Adrenal gland (tissue), 12 donors: ENCODE data around the gene TACC2. TPM values are rescaled to one million over a fixed set of nuclear protein-coding genes. Genes with fewer than 3 reads are reported as not detected.

ENCODE experiments used
- DNase-seq, 7 donors: peaks; one replicate each; pipeline ENCODE4 v3.0.0-alpha.2; 2019 to 2020
- H3K27ac ChIP-seq, 5 donors: fragments of 200-600 bp; sonication (generic) in 4 of 5; 1 replicate in 3 of 5; 2 replicates in 2 of 5; pipeline versions ENCODE4 v1.5.1 to v1.8.0; 2016 to 2020; ENCODE audit warnings: mild to moderate bottlenecking in 1 of 5
- H3K27me3 ChIP-seq: fragments of 200-600 bp; 2 replicates; pipeline ENCODE4 v1.8.0; 2021
- H3K36me3 ChIP-seq, 2 donors: fragments of 200-600 bp; replicated peaks in 1 of 2; 1 replicate in 1 of 2; 2 replicates in 1 of 2; pipeline versions ENCODE4 v1.5.1 to v1.8.0; 2018 to 2022
- H3K4me1 ChIP-seq, 2 donors: fragments of 200-600 bp; replicated peaks in 1 of 2; 1 replicate in 1 of 2; 2 replicates in 1 of 2; pipeline versions ENCODE4 v1.5.1 to v1.8.0; 2018 to 2021
- H3K4me3 ChIP-seq, 4 donors: fragments of 200-600 bp; sonication (generic) in 3 of 4; one replicate each; pipeline ENCODE4 v1.5.1; 2016 to 2018
- H3K9me3 ChIP-seq, 3 donors: fragments of 200-600 bp; sonication (generic) in 1 of 3; replicated peaks in 1 of 3; 1 replicate in 2 of 3; 2 replicates in 1 of 3; pipeline versions ENCODE4 v1.5.1 to v1.8.0; 2016 to 2021
- CTCF ChIP-seq, 6 experiments: fragments of 450-650 bp in 4 of 6; fragments of 200-600 bp in 2 of 6; sonication (generic) in 1 of 6; IDR thresholded peaks; 1 replicate in 5 of 6; 2 replicates in 1 of 6; pipeline versions ENCODE4 v1.5.1 to v1.8.0; 2016 to 2021; ENCODE audit warnings: antibody characterized with exemption in 6 of 6, mild to moderate bottlenecking in 2 of 6, moderate library complexity in 1 of 6
- POLR2A ChIP-seq, 2 donors: fragments of 450-650 bp; IDR thresholded peaks; one replicate each; pipeline ENCODE4 v1.6.1; 2017; ENCODE audit warnings: antibody characterized with exemption in 2 of 2, mild to moderate bottlenecking in 2 of 2, moderate library complexity in 1 of 2
- WGBS, 4 donors: extraction: QIAGEN DNeasy Blood & Tissue Kit in 2 of 4; methylation state at CpG; one replicate each; pipeline versions ENCODE4 v1.1.5 to v1.1.7; 2013 to 2017; 5-methylcytosine and 5-hydroxymethylcytosine counted together
- intact Hi-C, 2 donors: fragments of 100-400 bp; cut with DNase I; formaldehyde crosslinking; loops; one replicate each; pipeline versions ENCODE4 v1.14.1 to v1.15.0; 2022 to 2023
- polyA plus RNA-seq, 3 donors: library from polyadenylated mRNA; stranded (reverse); fragments of 200-250 nt in 2 of 3; fragments of 350-450 nt in 1 of 3; fragmentation: Illumina TruSeq in 1 of 3; extraction: RNeasy Lipid Tissue Mini Kit (QIAGEN cat#74804) in 1 of 3; gene quantifications; one replicate each; pipeline ENCODE4 v1.2.3, GENCODE V29; 2013 to 2014
- total RNA-seq, 9 donors: library from RNA; depleted of rRNA in 4 of 9; stranded (reverse); fragments of >200 nt in 4 of 9; fragments of 120-200 nt in 1 of 9; fragmentation: NEBNext Ultra II Directional in 1 of 9; extraction: Animal tissue kit (Norgen Biotek cat#: 25700) in 1 of 9; gene quantifications; one replicate each; pipeline versions ENCODE4 v1.1.0 to v1.2.4, GENCODE V29; 2013 to 2023
- donor health status: healthy with polysubstance abuse.
- donor health status: Bipolar disorder and iron deficiency.
- donor health status: DM: yes; HTN: yes; CAD: no.
- donor health status: DM: no; HTN: no; CAD: no.
- donor health status: DM: no; HTN: no; CAD: no.
- donor health status: DM: yes; HTN: yes; CAD: no.

The TACC2 gene
- total and polyA plus RNA-seq, 12 donors, result 11.3 to 45.7 (median 26.3) TPM

GRCh38 chr10:122077311-122077875 is 88.4 kb downstream of the TACC2 start:
- H3K4me3 ChIP-seq, result no peak overlapping the region
- no peaks in the 10 kb centered on the region for H3K36me3 ChIP-seq
- no peaks in the 10 kb centered on the region for H3K9me3 ChIP-seq
- H3K4me1 ChIP-seq, result no peaks in the 10 kb centered on the region
- intact Hi-C loops, result no loop called here
- H3K27me3 ChIP-seq, result no peaks in the 10 kb centered on the region
- no peak for DNase-seq
- WGBS, 4 donors, result 88 to 95% (median 93%) methylated on average over 10 of the region's 10 CpGs
- H3K27ac ChIP-seq, result no peak overlapping the region
- TF ChIP-seq CTCF (IDR thresholded peaks at IDR 0.05) (no peak), POLR2A (IDR thresholded peaks at IDR 0.05) (no peak)

GRCh38 chr10:122078326-122078725 is 89.4 kb downstream of the TACC2 start:
- WGBS, 4 donors, result 75 to 92% (median 83%) methylated on average over 2 to 3 of the region's 3 CpGs
- TF ChIP-seq POLR2A (IDR thresholded peaks at IDR 0.05) (no peak), CTCF (IDR thresholded peaks at IDR 0.05) (no peak)
- Histone ChIP-seq H3K9me3 (no peaks in the 10 kb centered on the region), H3K4me3 (no peak overlapping the region), H3K27ac (no peak overlapping the region), H3K27me3 (no peaks in the 10 kb centered on the region), H3K4me1 (no peaks in the 10 kb centered on the region), H3K36me3 (no peaks in the 10 kb centered on the region)
- intact Hi-C loops, result no loop called here
- no peak for DNase-seq

- intact Hi-C loops, result no loop called here
- no peak overlapping the region for H3K4me3 ChIP-seq
- H3K9me3 ChIP-seq, result no peaks in the 10 kb centered on the region
- H3K27me3 ChIP-seq, result no peaks in the 10 kb centered on the region
- TF ChIP-seq CTCF (IDR thresholded peaks at IDR 0.05) (no peak), POLR2A (IDR thresholded peaks at IDR 0.05) (no peak)
- no peaks in the 10 kb centered on the region for H3K36me3 ChIP-seq
- no peaks in the 10 kb centered on the region for H3K4me1 ChIP-seq
- no peak for DNase-seq
- no peak overlapping the region for H3K27ac ChIP-seq
- WGBS, 4 donors, result 69 to 75% (median 72%) methylated on average over 13 of the region's 13 CpGs
These were observed 90.2 kb downstream of the TACC2 start for GRCh38 chr10:122078965-122079795.

- Histone ChIP-seq H3K4me3 (no peak overlapping the region), H3K9me3 (no peaks in the 10 kb centered on the region), H3K36me3 (no peaks in the 10 kb centered on the region), H3K27ac (no peak overlapping the region), H3K4me1 (no peaks in the 10 kb centered on the region), H3K27me3 (no peaks in the 10 kb centered on the region)
- WGBS, 4 donors, result 81 to 88% (median 87%) methylated on average over 13 to 21 of the region's 21 CpGs
- TF ChIP-seq POLR2A (IDR thresholded peaks at IDR 0.05), result no peak
- no peak for TF ChIP-seq CTCF (IDR thresholded peaks at IDR 0.05)
- no peak for DNase-seq
- intact Hi-C loops, result no loop called here
These were observed 93.9 kb downstream of the TACC2 start for GRCh38 chr10:122082616-122083477.
